Neural cell (in vitro differentiated cells): ENCODE data around the gene CD164L2. TPM values are rescaled to one million over a fixed set of nuclear protein-coding genes. Genes with fewer than 3 reads are reported as not detected.
"Not testable (repeated sequence)": the region's sequence is repeated elsewhere in the genome, so short reads cannot be mapped to it uniquely, and the experiment has no call there.

Experiments
- H2AFZ ChIP-seq: fragments of 200-600, 300-800 bp; sonication (generic), shearing (Covaris generic); 2 replicates; pipeline ENCODE4 v1.6.0; 2014; ENCODE audit warnings: low read depth, mild to moderate bottlenecking, antibody characterized with exemption, low read length, moderate library complexity
- H3F3A ChIP-seq: fragments of 200-600 bp; shearing (Covaris generic); 2 replicates; pipeline ENCODE4 v1.6.1; 2016; ENCODE audit warnings: mild to moderate bottlenecking, moderate library complexity, mixed read lengths, antibody characterized with exemption, low read length; ENCODE audit not compliant: insufficient read depth, poor library complexity, severe bottlenecking
- H3K27ac ChIP-seq: fragments of 200-600, 300-800 bp; sonication (generic), shearing (Covaris generic); 2 replicates; pipeline ENCODE4 v1.5.1; 2014; ENCODE audit warnings: mild to moderate bottlenecking, low read length, moderate library complexity
- H3K27me3 ChIP-seq: fragments of 300-800, 200-600 bp; sonication (generic), shearing (Covaris generic); 2 replicates; pipeline ENCODE4 v1.6.0; 2014; ENCODE audit warnings: mild to moderate bottlenecking, low read depth, low read length, moderate library complexity; ENCODE audit not compliant: insufficient read depth
- H3K36me3 ChIP-seq: fragments of 300-800, 200-600 bp; sonication (generic), shearing (Covaris generic); 2 replicates; pipeline ENCODE4 v1.5.1; 2014; ENCODE audit warnings: mild to moderate bottlenecking, antibody characterized with exemption, low read length, moderate library complexity; ENCODE audit not compliant: insufficient read depth
- H3K4me2 ChIP-seq: fragments of 300-800, 200-600 bp; sonication (generic), shearing (Covaris generic); 2 replicates; pipeline ENCODE4 v1.6.0; 2014; ENCODE audit warnings: mild to moderate bottlenecking, low read length
- H3K4me3 ChIP-seq: fragments of 300-800, 200-600 bp; sonication (generic), shearing (Covaris generic); 2 replicates; pipeline ENCODE4 v1.5.1; 2014; ENCODE audit warnings: mild to moderate bottlenecking, low read length, moderate library complexity
- H3K79me2 ChIP-seq: fragments of 200-600 bp; shearing (Covaris generic); replicated peaks from 2 replicates; pipeline ENCODE4 v1.6.0; 2014; ENCODE audit warnings: mild to moderate bottlenecking, low read length, moderate library complexity; ENCODE audit not compliant: insufficient read depth
- H3K9ac ChIP-seq: fragments of 300-800, 200-600 bp; sonication (generic), shearing (Covaris generic); 2 replicates; pipeline ENCODE4 v1.6.1; 2016; ENCODE audit warnings: mild to moderate bottlenecking, low read length, mixed read lengths
- H3K9me2 ChIP-seq: fragments of 200-600 bp; shearing (Covaris generic); 2 replicates; pipeline ENCODE4 v1.6.1; 2016; ENCODE audit warnings: mild to moderate bottlenecking, low read length, mixed read lengths; ENCODE audit not compliant: insufficient read depth
- H3K9me3 ChIP-seq: fragments of 200-600, 300-800 bp; sonication (generic), shearing (Covaris generic); 2 replicates; pipeline ENCODE4 v1.6.1; 2016; ENCODE audit warnings: mild to moderate bottlenecking, mixed run types, low read length, moderate library complexity, mixed read lengths
- H4K20me1 ChIP-seq: fragments of 200-600 bp; shearing (Covaris generic); 2 replicates; pipeline ENCODE4 v1.6.1; 2016; ENCODE audit warnings: mild to moderate bottlenecking, mixed run types; ENCODE audit not compliant: insufficient read depth
- EP300 ChIP-seq: fragments of 450-650 bp; conservative IDR thresholded peaks from 2 replicates; pipeline ENCODE4 v1.6.1; 2014; ENCODE audit warnings: antibody characterized with exemption, mild to moderate bottlenecking, moderate library complexity; ENCODE audit not compliant: poor library complexity, severe bottlenecking
- EZH2 ChIP-seq: fragments of 200-600, 300-800 bp; shearing (Covaris generic), sonication (generic); IDR thresholded peaks from 2 replicates; pipeline ENCODE4 v1.6.1; 2014; ENCODE audit warnings: antibody characterized with exemption, low read length, borderline replicate concordance, mild to moderate bottlenecking; ENCODE audit not compliant: insufficient read depth, poor library complexity, severe bottlenecking
- MXI1 ChIP-seq: fragments of 450-650 bp; conservative IDR thresholded peaks from 2 replicates; pipeline ENCODE4 v1.6.1; 2014; ENCODE audit warnings: antibody characterized with exemption, mild to moderate bottlenecking; ENCODE audit not compliant: poor library complexity, severe bottlenecking
- POLR2AphosphoS5 ChIP-seq: IDR thresholded peaks from 2 replicates; pipeline ENCODE4 v1.6.1; 2012
- RAD21 ChIP-seq: fragments of 450-650 bp; conservative IDR thresholded peaks from 2 replicates; pipeline ENCODE4 v1.6.1; 2014; ENCODE audit warnings: antibody characterized with exemption, mild to moderate bottlenecking, moderate library complexity
- SMC3 ChIP-seq: fragments of 450-650 bp; conservative IDR thresholded peaks from 2 replicates; pipeline ENCODE4 v1.6.1; 2014; ENCODE audit warnings: antibody characterized with exemption, mild to moderate bottlenecking, moderate library complexity; ENCODE audit not compliant: poor library complexity
- TAF1 ChIP-seq: IDR thresholded peaks from 2 replicates; pipeline ENCODE4 v1.6.1; 2012; ENCODE audit warnings: low read depth
- polyA plus RNA-seq: library from polyadenylated mRNA; depleted of rRNA; stranded (reverse); fragments of >200 nt; gene quantifications from 2 replicates; pipeline ENCODE4 v1.2.3, GENCODE V29; 2014
- TF ChIP-seq, protein P1 (sequence below): fragments of 450-650 bp; IDR thresholded peaks from 2 replicates; pipeline ENCODE4 v1.5.1; 2014; ENCODE audit warnings: antibody characterized with exemption, mild to moderate bottlenecking, moderate library complexity; ENCODE audit not compliant: poor library complexity, severe bottlenecking
- TF ChIP-seq, protein P2 (sequence below): IDR thresholded peaks from 2 replicates; pipeline ENCODE4 v1.6.1; 2012; ENCODE audit warnings: borderline replicate concordance

Gene CD164L2
- polyA plus RNA-seq, 1 donor from 2014 or later = not detected

DNA sequence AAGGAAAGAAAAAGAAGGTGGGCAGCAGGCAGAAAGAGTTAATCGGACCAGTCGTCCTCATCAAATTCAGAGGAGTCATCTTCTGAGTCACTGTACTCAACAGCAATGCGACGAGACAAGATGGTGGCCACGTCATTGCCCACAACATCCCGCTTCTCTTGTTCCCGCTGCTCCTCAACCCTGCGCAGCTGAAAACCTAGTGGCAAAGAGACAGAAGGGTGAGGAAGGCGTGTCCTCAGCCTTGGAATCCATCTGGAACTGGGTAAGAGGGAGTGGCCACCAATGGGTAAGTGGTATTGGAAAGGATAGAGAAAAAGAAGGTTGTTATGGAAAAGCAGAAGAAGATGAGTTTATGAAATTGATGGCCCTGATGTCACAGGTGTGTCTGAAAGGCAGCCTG is 25.0 kb upstream of the CD164L2 start:
- Histone ChIP-seq H3K9me2 (no peaks in the 10 kb centered on the region), H3K36me3 (peaks cover 4% of the 10 kb centered on the region), H2AFZ (no peak overlapping the region), H3K27me3 (no peaks in the 10 kb centered on the region), H3K9ac (no peak overlapping the region), H3K4me2 (no peak overlapping the region), H3K79me2 (no peaks in the 10 kb centered on the region), H3F3A (no peaks in the 10 kb centered on the region), H3K27ac (no peak overlapping the region), H3K9me3 (no peaks in the 10 kb centered on the region), H4K20me1 (no peaks in the 10 kb centered on the region), H3K4me3 (no peak overlapping the region)
- no peak for TF ChIP-seq RAD21
- TF ChIP-seq TAF1 = no peak
- no peak for TF ChIP-seq SMC3
- TF ChIP-seq MXI1 = no peak
- no peak for TF ChIP-seq EP300
- TF ChIP-seq, protein P1, sequence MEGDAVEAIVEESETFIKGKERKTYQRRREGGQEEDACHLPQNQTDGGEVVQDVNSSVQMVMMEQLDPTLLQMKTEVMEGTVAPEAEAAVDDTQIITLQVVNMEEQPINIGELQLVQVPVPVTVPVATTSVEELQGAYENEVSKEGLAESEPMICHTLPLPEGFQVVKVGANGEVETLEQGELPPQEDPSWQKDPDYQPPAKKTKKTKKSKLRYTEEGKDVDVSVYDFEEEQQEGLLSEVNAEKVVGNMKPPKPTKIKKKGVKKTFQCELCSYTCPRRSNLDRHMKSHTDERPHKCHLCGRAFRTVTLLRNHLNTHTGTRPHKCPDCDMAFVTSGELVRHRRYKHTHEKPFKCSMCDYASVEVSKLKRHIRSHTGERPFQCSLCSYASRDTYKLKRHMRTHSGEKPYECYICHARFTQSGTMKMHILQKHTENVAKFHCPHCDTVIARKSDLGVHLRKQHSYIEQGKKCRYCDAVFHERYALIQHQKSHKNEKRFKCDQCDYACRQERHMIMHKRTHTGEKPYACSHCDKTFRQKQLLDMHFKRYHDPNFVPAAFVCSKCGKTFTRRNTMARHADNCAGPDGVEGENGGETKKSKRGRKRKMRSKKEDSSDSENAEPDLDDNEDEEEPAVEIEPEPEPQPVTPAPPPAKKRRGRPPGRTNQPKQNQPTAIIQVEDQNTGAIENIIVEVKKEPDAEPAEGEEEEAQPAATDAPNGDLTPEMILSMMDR = no peak
- TF ChIP-seq POLR2AphosphoS5 = no peak
- TF ChIP-seq EZH2 = no peak
- TF ChIP-seq, protein P2, sequence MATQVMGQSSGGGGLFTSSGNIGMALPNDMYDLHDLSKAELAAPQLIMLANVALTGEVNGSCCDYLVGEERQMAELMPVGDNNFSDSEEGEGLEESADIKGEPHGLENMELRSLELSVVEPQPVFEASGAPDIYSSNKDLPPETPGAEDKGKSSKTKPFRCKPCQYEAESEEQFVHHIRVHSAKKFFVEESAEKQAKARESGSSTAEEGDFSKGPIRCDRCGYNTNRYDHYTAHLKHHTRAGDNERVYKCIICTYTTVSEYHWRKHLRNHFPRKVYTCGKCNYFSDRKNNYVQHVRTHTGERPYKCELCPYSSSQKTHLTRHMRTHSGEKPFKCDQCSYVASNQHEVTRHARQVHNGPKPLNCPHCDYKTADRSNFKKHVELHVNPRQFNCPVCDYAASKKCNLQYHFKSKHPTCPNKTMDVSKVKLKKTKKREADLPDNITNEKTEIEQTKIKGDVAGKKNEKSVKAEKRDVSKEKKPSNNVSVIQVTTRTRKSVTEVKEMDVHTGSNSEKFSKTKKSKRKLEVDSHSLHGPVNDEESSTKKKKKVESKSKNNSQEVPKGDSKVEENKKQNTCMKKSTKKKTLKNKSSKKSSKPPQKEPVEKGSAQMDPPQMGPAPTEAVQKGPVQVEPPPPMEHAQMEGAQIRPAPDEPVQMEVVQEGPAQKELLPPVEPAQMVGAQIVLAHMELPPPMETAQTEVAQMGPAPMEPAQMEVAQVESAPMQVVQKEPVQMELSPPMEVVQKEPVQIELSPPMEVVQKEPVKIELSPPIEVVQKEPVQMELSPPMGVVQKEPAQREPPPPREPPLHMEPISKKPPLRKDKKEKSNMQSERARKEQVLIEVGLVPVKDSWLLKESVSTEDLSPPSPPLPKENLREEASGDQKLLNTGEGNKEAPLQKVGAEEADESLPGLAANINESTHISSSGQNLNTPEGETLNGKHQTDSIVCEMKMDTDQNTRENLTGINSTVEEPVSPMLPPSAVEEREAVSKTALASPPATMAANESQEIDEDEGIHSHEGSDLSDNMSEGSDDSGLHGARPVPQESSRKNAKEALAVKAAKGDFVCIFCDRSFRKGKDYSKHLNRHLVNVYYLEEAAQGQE = no peak

DNA sequence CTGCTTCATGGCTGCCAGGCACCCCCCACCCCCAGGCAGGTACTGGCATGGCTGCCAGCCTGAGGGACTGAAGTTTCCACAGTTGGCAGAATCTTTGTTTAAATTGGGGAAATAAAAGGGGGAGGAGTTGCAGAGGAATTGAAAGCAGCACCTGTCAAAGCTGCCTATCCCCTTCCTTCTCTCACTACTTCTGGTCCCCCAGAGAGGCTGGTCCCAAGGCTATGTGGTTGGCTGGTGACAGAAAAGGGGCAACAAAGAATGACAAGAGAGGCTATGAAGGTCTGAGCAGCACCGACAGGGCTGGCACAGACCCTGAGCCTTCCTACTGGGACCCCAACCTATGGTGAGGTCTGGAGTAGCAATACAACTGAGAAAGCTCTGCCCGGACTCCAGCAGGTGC is 23.7 kb upstream of the CD164L2 start:
- not testable (repeated sequence) for H3K9ac ChIP-seq, H3K9me2 ChIP-seq, H2AFZ ChIP-seq, H3F3A ChIP-seq, H3K9me3 ChIP-seq, H3K27me3 ChIP-seq, H3K36me3 ChIP-seq, H3K4me2 ChIP-seq, H3K79me2 ChIP-seq, H3K4me3 ChIP-seq, H4K20me1 ChIP-seq
- H3K27ac ChIP-seq = peak overlapping the region; percentile 56

DNA sequence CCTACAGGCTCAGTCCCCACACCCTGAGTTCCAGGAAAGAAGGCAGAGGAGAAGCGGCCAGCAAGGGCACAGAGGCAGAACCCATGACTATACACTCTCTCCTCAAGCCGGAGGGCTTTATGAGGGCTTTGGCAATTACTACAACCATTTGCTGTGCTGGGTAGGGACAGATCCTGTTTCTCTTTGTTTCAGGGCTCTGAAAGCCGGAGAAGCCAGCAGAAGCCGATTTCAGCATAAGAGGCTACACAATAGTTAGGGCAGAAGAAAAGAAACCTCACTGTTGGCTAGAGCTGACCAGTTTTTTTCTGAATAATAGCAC is 23.2 kb upstream of the CD164L2 start:
- Histone ChIP-seq H3K9ac (peak overlapping the region; percentile 45), H3K9me2 (no peaks in the 10 kb centered on the region), H3K9me3 (no peaks in the 10 kb centered on the region), H3F3A (no peaks in the 10 kb centered on the region), H3K27ac (peak overlapping the region; percentile 56), H4K20me1 (no peaks in the 10 kb centered on the region), H3K4me2 (no peak overlapping the region), H3K79me2 (no peaks in the 10 kb centered on the region), H3K36me3 (peaks cover 4% of the 10 kb centered on the region), H2AFZ (no peak overlapping the region), H3K4me3 (no peak overlapping the region), H3K27me3 (no peaks in the 10 kb centered on the region)
- TF ChIP-seq, protein P2 = no peak
- TF ChIP-seq EZH2 (no peak), RAD21 (no peak), MXI1 (no peak), TAF1 (no peak), EP300 (no peak), POLR2AphosphoS5 (no peak), SMC3 (no peak)
